ENCODE data around the gene SHROOM3.
A peak's percentile ranks its signal among the peaks of the same experiment; 100 is the strongest.

SHROOM3 gene

DNA sequence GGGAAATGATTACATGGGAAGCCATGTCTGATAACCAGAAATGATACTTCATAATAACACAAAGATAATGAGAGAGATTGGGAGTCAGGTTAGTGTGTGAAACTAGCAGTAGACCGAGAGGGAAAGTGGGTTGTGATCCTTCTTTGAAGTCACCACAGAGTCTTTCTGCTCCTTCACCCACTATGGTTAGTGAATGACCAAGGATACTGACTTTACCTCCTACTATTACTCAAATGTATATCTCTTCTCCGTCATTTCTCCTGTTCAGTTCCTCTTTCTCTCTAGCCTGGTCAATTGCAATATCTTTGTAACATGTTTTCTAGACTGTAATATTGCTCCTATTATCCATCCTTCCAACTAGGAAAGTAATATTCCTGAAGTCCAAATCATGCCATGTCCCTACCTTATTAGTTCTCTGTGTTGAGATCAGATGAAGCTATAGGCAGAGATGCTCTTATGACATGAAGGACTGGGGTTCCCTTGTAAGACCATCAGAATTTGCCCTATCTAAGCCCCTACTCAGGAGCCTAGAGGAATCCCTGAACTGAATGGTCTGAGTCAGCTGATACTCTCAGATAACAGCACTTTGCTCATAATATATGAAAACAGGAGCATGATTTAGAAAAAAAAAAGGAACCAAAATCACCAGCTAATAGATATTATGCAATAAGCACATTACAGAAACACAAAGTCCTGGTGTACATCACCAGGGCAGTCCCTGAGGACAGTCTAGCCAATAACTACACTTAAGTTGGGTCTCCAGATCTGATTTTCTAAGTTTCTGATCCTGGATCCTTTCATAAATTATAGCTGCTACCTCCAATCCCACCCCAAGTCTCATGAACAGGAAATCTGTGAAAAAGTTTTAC is 81.2 kb downstream of the SHROOM3 start:
- no peak overlapping the region for H3K4me3 ChIP-seq (ENCODE audit: low read depth, low read length)
- TF ChIP-seq CTCF (conservative IDR thresholded peaks at IDR 0.05; ENCODE audit: low read depth, low read length): no peak
- DNase-seq (ENCODE audit: low read depth): peak; percentile 40

DNA sequence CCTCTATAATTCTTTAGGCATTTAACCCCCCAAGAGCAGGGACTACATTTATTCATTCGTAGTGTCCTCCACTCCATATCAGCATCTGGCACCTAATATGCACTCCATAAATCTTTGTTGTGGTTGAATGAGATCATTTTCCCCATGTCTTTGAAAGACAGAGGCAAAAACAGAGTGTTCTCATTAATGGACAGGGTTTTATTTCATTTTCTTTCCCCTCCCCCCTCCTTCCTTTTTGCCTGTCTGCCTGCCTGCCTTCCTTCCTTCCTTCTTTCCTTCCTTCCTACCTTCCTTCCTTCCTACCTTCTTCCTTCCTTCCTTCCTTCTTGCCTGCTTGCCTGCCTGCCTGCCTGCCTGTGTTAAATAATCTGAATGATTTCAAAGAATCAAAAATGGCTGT is 83.2 kb downstream of the SHROOM3 start:
- TF ChIP-seq CTCF (conservative IDR thresholded peaks at IDR 0.05; ENCODE audit: low read depth, low read length): no peak
- H3K4me3 ChIP-seq (ENCODE audit: low read depth, low read length): no peak overlapping the region
- no peak for DNase-seq (ENCODE audit: low read depth)

GRCh38 chr4:76523593-76523992 is 88.6 kb downstream of the SHROOM3 start:
- no peak for DNase-seq (ENCODE audit: low read depth)
- no peak overlapping the region for H3K4me3 ChIP-seq (ENCODE audit: low read depth, low read length)
- no peak for TF ChIP-seq CTCF (conservative IDR thresholded peaks at IDR 0.05; ENCODE audit: low read depth, low read length)

- no peak for TF ChIP-seq CTCF (conservative IDR thresholded peaks at IDR 0.05; ENCODE audit: low read depth, low read length)
- no peak for DNase-seq (ENCODE audit: low read depth)
Observed at GRCh38 chr4:76525751-76526150, 90.7 kb downstream of the SHROOM3 start.

DNA sequence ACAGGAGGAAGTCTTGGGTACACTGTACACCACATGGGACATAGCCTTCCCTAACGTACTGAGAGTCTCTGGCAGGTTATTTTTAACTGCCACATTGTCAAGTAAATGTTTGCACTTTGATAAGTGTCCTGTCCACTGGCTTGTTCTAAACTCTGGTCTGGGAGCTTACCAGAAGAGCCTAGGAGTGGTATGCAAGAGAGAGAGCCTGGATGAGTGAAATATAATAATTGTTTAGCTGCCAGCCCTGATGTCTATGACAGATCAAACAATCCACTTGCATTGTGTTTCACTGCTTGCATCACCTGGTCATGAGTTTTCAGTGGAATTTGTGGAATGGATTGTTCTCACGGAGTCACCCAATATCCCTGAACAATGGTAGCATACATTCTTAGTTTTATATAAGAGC is 91.6 kb downstream of the SHROOM3 start:
- peak; percentile 38 for DNase-seq (ENCODE audit: low read depth)
- H3K4me3 ChIP-seq (ENCODE audit: low read depth, low read length): no peak overlapping the region
- no peak for TF ChIP-seq CTCF (conservative IDR thresholded peaks at IDR 0.05; ENCODE audit: low read depth, low read length)

More at GRCh38 chr4:76525751-76526150, 90.7 kb downstream of the SHROOM3 start:
- no peak overlapping the region for H3K4me3 ChIP-seq (ENCODE audit: low read depth, low read length)

DNA sequence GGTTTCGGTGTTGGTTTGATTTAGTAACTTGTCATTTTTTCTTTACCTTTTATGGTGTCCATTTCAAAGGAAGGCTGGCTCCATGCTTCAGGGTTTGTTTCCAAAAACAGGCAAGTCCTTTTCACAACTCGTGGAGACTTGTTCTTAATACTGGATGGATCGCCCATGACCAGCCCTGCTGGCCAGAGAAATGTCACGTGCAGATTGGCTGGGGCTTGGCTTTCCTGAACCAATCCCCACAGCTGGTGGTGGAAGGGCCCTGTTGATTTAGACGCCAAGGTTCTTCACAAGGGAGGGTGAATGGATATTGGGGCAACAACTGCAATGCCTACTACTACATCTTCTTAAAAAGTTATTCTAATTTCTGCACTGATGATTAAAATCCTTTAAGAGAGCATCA is 92.6 kb downstream of the SHROOM3 start:
- no peak for TF ChIP-seq CTCF (conservative IDR thresholded peaks at IDR 0.05; ENCODE audit: low read depth, low read length)
- H3K4me3 ChIP-seq (ENCODE audit: low read depth, low read length): no peak overlapping the region

GRCh38 chr4:76531597-76531996 is 96.6 kb downstream of the SHROOM3 start:
- no peak for DNase-seq (ENCODE audit: low read depth)
- H3K4me3 ChIP-seq (ENCODE audit: low read depth, low read length): no peak overlapping the region
- no peak for TF ChIP-seq CTCF (conservative IDR thresholded peaks at IDR 0.05; ENCODE audit: low read depth, low read length)

More for the DNA sequence above, 92.6 kb downstream of the SHROOM3 start:
- no peak for DNase-seq (ENCODE audit: low read depth)
